ENCODE data around the gene UGT1A5.

DNA sequence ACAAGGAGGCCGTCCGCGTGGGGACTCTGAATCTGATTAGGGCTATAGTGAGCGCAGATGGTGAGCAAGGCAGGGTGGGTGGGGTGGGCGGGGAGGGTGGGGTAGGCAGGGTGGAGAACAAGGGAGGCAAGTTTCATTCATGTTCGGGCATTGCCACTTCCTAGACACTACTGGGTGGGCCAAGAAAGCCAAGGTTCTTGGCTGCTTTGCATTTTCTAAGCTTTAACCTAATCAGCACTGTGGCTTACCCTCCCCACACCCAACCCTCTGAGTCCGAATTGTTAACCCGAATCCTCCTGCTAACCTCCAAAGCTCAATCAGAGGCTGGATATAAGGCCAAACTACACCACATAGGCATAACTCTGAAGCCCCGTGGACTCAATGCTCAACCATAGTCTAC, 83.5 kb downstream of the UGT1A5 start:
- TF ChIP-seq CREB1 (IDR thresholded peaks at IDR 0.05; ENCODE audit: low read depth) (no peak), CEBPB (IDR thresholded peaks at IDR 0.05) (no peak), TAF1 (IDR thresholded peaks at IDR 0.05; ENCODE audit: low read depth) (no peak), EP300 (IDR thresholded peaks at IDR 0.05; ENCODE audit: borderline replicate concordance) (no peak), FOXM1 (IDR thresholded peaks at IDR 0.05; ENCODE audit: borderline replicate concordance, low read depth) (no peak), TEAD4 (IDR thresholded peaks at IDR 0.05) (no peak)
- TF ChIP-seq, protein P1, sequence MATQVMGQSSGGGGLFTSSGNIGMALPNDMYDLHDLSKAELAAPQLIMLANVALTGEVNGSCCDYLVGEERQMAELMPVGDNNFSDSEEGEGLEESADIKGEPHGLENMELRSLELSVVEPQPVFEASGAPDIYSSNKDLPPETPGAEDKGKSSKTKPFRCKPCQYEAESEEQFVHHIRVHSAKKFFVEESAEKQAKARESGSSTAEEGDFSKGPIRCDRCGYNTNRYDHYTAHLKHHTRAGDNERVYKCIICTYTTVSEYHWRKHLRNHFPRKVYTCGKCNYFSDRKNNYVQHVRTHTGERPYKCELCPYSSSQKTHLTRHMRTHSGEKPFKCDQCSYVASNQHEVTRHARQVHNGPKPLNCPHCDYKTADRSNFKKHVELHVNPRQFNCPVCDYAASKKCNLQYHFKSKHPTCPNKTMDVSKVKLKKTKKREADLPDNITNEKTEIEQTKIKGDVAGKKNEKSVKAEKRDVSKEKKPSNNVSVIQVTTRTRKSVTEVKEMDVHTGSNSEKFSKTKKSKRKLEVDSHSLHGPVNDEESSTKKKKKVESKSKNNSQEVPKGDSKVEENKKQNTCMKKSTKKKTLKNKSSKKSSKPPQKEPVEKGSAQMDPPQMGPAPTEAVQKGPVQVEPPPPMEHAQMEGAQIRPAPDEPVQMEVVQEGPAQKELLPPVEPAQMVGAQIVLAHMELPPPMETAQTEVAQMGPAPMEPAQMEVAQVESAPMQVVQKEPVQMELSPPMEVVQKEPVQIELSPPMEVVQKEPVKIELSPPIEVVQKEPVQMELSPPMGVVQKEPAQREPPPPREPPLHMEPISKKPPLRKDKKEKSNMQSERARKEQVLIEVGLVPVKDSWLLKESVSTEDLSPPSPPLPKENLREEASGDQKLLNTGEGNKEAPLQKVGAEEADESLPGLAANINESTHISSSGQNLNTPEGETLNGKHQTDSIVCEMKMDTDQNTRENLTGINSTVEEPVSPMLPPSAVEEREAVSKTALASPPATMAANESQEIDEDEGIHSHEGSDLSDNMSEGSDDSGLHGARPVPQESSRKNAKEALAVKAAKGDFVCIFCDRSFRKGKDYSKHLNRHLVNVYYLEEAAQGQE (IDR thresholded peaks at IDR 0.05; ENCODE audit: low read depth) = no peak
- TF ChIP-seq, protein P2, sequence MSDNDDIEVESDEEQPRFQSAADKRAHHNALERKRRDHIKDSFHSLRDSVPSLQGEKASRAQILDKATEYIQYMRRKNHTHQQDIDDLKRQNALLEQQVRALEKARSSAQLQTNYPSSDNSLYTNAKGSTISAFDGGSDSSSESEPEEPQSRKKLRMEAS (IDR thresholded peaks at IDR 0.05) = no peak

All from Ishikawa (cell line).